AG09319 (cell line): ENCODE data around the gene EVC.
A peak's percentile ranks its signal among the peaks of the same experiment; 100 is the strongest.

Experiments
- DNase-seq: peaks from one replicate; pipeline ENCODE4 v3.0.0-alpha.2; 2010; ENCODE audit warnings: low read depth; ENCODE audit errors: extremely low read depth
- CTCF ChIP-seq: IDR thresholded peaks from 2 replicates; pipeline ENCODE4 v1.5.1; 2011; ENCODE audit warnings: low read depth, mild to moderate bottlenecking, inconsistent platforms, low read length, moderate library complexity

Gene EVC

GRCh38 chr4:5751666-5752375, 40.8 kb downstream of the EVC start:
- TF ChIP-seq CTCF: no peak
- no peak for DNase-seq

GRCh38 chr4:5752376-5753184, 41.6 kb downstream of the EVC start:
- no peak for TF ChIP-seq CTCF
- no peak for DNase-seq

GRCh38 chr4:5753366-5753765, 42.4 kb downstream of the EVC start:
- TF ChIP-seq CTCF: no peak
- no peak for DNase-seq

- TF ChIP-seq CTCF: no peak
- DNase-seq: peak; percentile 57
Measured at GRCh38 chr4:5753766-5754528, 42.9 kb downstream of the EVC start.

GRCh38 chr4:5754529-5754881, 43.5 kb downstream of the EVC start:
- TF ChIP-seq CTCF: no peak
- DNase-seq: no peak

GRCh38 chr4:5755161-5755560, 44.2 kb downstream of the EVC start:
- TF ChIP-seq CTCF: no peak
- no peak for DNase-seq

GRCh38 chr4:5755679-5756078, 44.7 kb downstream of the EVC start:
- no peak for TF ChIP-seq CTCF

More at GRCh38 chr4:5755679-5756078, 44.7 kb downstream of the EVC start:
- DNase-seq: no peak
